Heart left ventricle (tissue), 13 donors: Measurements from ENCODE around the gene UQCC5.

Source experiments
- CTCF ChIP-seq, 12 donors: fragments of 200-600 bp; sonication (generic) in 4 of 12; IDR thresholded peaks; one replicate each; pipeline versions ENCODE4 v1.5.0 to v1.8.0; 2018 to 2022; ENCODE audit warnings: antibody characterized with exemption in 12 of 12, mild to moderate bottlenecking in 5 of 12
- POLR2A ChIP-seq, 2 donors: fragments of 450-650 bp; IDR thresholded peaks; one replicate each; pipeline ENCODE4 v1.6.1; 2017; ENCODE audit warnings: antibody characterized with exemption in 2 of 2, mild to moderate bottlenecking in 2 of 2, moderate library complexity in 2 of 2
- donor health status: ischemic (EF 13 %, LVEDD 7.1; RV severe dilation, severe dysfunction).
- donor health status: DM: no; HTN: yes; CAD: no.
- donor health status: DM: no; HTN: no; CAD: no.
- donor health status: ischemic (EF 25% LVEDD 6.9; RV normal size, moderate dysfunction).
- donor health status: ischemic (EF 25% LVEDD 5.7; RV mildly dilated, moderate dysfunction).
- donor health status: ischemic (EF 35%, LVEDD 5.7; RV mildly dilated, moderate dysfunction).
- donor health status: nonischemic (EF 11% LVEDD 7.7; RV severe dilation, severe dysfunction).
- donor health status: DM: yes; HTN: yes; CAD: no.
- donor health status: PGD.
- donor health status: ischemic (EF 29% LVEDD 5.4; RV normal size, mild dysfunction).
- donor health status: nonischemic (EF 23%, LVEDD 6.1; RV moderate dilation, normal function).

GRCh38 chr3:52570076-52570475 lies 33.7 kb downstream of the UQCC5 start:
- TF ChIP-seq CTCF (IDR thresholded peaks at IDR 0.05) (no peak), POLR2A (IDR thresholded peaks at IDR 0.05) (no peak)
